ENCODE results near the gene TAF6. TPM values are rescaled to one million over a fixed set of nuclear protein-coding genes. Genes with fewer than 3 reads are reported as not detected.
A peak's percentile ranks its signal among the peaks of the same experiment; 100 is the strongest.

TAF6 gene
- total and polyA plus RNA-seq, 9 of the 15 experiments (the other 6 are each of a cell fraction or from before 2014, with no cell fraction given), result 0.78 to 78.7 (median 21.3) TPM

GRCh38 chr7:100074841-100075240 lies 44.3 kb downstream of the TAF6 start:
- H4K20me1 ChIP-seq (replicated peaks; ENCODE audit: control insufficient read depth, insufficient read depth, low read length), result no peaks in the 10 kb centered on the region
- H3K36me3 ChIP-seq (ENCODE audit: control insufficient read depth, insufficient read depth, low read length), result peaks cover 98% of the 10 kb centered on the region
- H3K27ac ChIP-seq (ENCODE audit: extremely low read depth, low read depth, low read length), result no peak overlapping the region
- TF ChIP-seq GABPB1 (CRISPR knock-in tag; IDR thresholded peaks at IDR 0.05) (no peak), JUND (IDR thresholded peaks at IDR 0.05; ENCODE audit: borderline replicate concordance, low read depth, low read length) (no peak), JUND (tag; IDR thresholded peaks at IDR 0.05; ENCODE audit: borderline replicate concordance, low read depth, low read length) (no peak), MAFG (tag; conservative IDR thresholded peaks at IDR 0.05) (peak; percentile 80), DACH1 (IDR thresholded peaks at IDR 0.05; ENCODE audit: partially characterized antibody) (no peak), MAFK (IDR thresholded peaks at IDR 0.05; ENCODE audit: low read length) (peak; percentile 48; the same call in 1 of the 2 replicates), MAFF (IDR thresholded peaks at IDR 0.05; ENCODE audit: low read length) (peak; percentile 56; the same call in 1 of the 2 replicates), C11orf30 (IDR thresholded peaks at IDR 0.05; ENCODE audit: low read depth) (peak; percentile 71), ZNF316 (IDR thresholded peaks at IDR 0.05) (peak; percentile 91), ZNF778 (CRISPR knock-in tag; IDR thresholded peaks at IDR 0.05) (no peak)
- no peaks in the 10 kb centered on the region for H3K27me3 ChIP-seq (ENCODE audit: control insufficient read depth in 2 of 2, insufficient read depth in 2 of 2, low read length in 2 of 2)
- ATAC-seq (no peak), FAIRE-seq (no peak), DNase-seq (ENCODE audit: extremely low read depth in 1 of 4, low spot score in 3 of 4) (no peak)
- no TSS peak for BruUV-seq (replicated peaks)
- H3K4me2 ChIP-seq (ENCODE audit: insufficient read depth, low read length), result no peak overlapping the region
- H3K4me1 ChIP-seq (replicated peaks in 1 of 2; ENCODE audit: control insufficient read depth in 2 of 2, insufficient read depth in 2 of 2, low read length in 2 of 2), result peaks cover 0 to 2% of the 10 kb centered on the region in 2 experiments; a peak in 2 of 5 replicates
- H3K4me3 ChIP-seq, result no peak overlapping the region
- no peak overlapping the region for H3K9ac ChIP-seq (ENCODE audit: insufficient read depth in 1 of 2, low read depth in 2 of 2, low read length in 2 of 2)
- peaks cover 55% of the 10 kb centered on the region for H3K9me3 ChIP-seq (replicated peaks; ENCODE audit: control insufficient read depth, insufficient read depth, low read depth, low read length)
- H3K79me2 ChIP-seq (ENCODE audit: control insufficient read depth, insufficient read depth, low read length), result peaks cover 32% of the 10 kb centered on the region
- ChIA-PET POLR2A (interaction anchor here (0.8 to 5.3 kb wide), 4 partner anchors 8 to 14 kb away, joined by 3 to 32 read pairs (median 6); partner anchors contain the start of gene COPS6), CTCF (ENCODE audit: low intra/inter-chr PET ratio) (no interaction called here)
- intact Hi-C loops (cut with micrococcal nuclease) (no loop called here), in situ Hi-C loops (cut with MboI) (no loop called here)
- 94% methylated on average over 7 of the region's 7 CpGs for WGBS (ENCODE audit: insufficient coverage, low coverage, missing lambda C conversion rate)
- H3K9me1 ChIP-seq (ENCODE audit: control insufficient read depth, insufficient read depth, low read length), result peaks cover 4% of the 10 kb centered on the region
- H2AFZ ChIP-seq (ENCODE audit: low read depth, low read length), result no peak overlapping the region

Data from K562 (cell line).